Esophagus squamous epithelium (tissue), 5 donors: ENCODE results near the gene OVCA2. TPM values are rescaled to one million over a fixed set of nuclear protein-coding genes. Genes with fewer than 3 reads are reported as not detected.

Source experiments
- DNase-seq: peaks from one replicate; lab custom pipeline; 2025; lab: John Stamatoyannopoulos, UW
- H3K27ac ChIP-seq, 4 donors: fragments of 200-600 bp; sonication (generic); one replicate each; pipeline ENCODE4 v1.5.1; 2016 to 2019; ENCODE audit warnings: mild to moderate bottlenecking in 1 of 4
- H3K27me3 ChIP-seq, 4 donors: fragments of 200-600 bp; sonication (generic); 1 replicate in 3 of 4; 2 replicates in 1 of 4; pipeline versions ENCODE4 v1.5.1 to v1.6.0; 2017 to 2021; ENCODE audit warnings: antibody characterized with exemption in 1 of 4
- H3K36me3 ChIP-seq, 3 donors: fragments of 200-600 bp; sonication (generic); one replicate each; pipeline ENCODE4 v1.5.1; 2016 to 2019
- H3K4me1 ChIP-seq, 3 donors: fragments of 200-600 bp; sonication (generic); one replicate each; pipeline ENCODE4 v1.5.1; 2017 to 2019
- H3K4me3 ChIP-seq, 4 donors: fragments of 200-600 bp; sonication (generic); 1 replicate in 3 of 4; 2 replicates in 1 of 4; pipeline ENCODE4 v1.5.1; 2016 to 2019; ENCODE audit warnings: mild to moderate bottlenecking in 2 of 4, moderate library complexity in 1 of 4
- H3K9me3 ChIP-seq, 3 donors: fragments of 200-600 bp; sonication (generic); one replicate each; pipeline ENCODE4 v1.5.1; 2016 to 2019
- POLR2A ChIP-seq, 4 donors: fragments of 450-650 bp; IDR thresholded peaks; one replicate each; pipeline ENCODE4 v1.6.1; 2017; ENCODE audit warnings: antibody characterized with exemption in 4 of 4, mild to moderate bottlenecking in 4 of 4, moderate library complexity in 3 of 4
- WGBS, 2 donors: methylation state at CpG; one replicate each; pipeline ENCODE4 v1.1.5; 2018; 5-methylcytosine and 5-hydroxymethylcytosine counted together
- intact Hi-C: fragments of 100-400 bp; cut with DNase I; formaldehyde crosslinking; loops from one replicate; pipeline ENCODE4 v1.15.0; 2022
- total RNA-seq, 4 donors: library from RNA; depleted of rRNA; stranded (reverse); fragments of >200 nt; gene quantifications; one replicate each; pipeline ENCODE4 v1.1.0, GENCODE V29; 2016
- TF ChIP-seq, protein P1 (sequence below), 6 experiments: fragments of 450-650 bp in 4 of 6; fragments of 200-600 bp in 2 of 6; sonication (generic) in 2 of 6; IDR thresholded peaks; one replicate each; pipeline ENCODE4 v1.5.1; 2016 to 2019; ENCODE audit warnings: antibody characterized with exemption in 6 of 6, mild to moderate bottlenecking in 4 of 6, moderate library complexity in 4 of 6
- donor health status: DM: yes; HTN: yes; CAD: no.

The OVCA2 gene
- total RNA-seq, 4 donors from 2014 or later: 42.3 to 70.5 (median 53.2) TPM

DNA sequence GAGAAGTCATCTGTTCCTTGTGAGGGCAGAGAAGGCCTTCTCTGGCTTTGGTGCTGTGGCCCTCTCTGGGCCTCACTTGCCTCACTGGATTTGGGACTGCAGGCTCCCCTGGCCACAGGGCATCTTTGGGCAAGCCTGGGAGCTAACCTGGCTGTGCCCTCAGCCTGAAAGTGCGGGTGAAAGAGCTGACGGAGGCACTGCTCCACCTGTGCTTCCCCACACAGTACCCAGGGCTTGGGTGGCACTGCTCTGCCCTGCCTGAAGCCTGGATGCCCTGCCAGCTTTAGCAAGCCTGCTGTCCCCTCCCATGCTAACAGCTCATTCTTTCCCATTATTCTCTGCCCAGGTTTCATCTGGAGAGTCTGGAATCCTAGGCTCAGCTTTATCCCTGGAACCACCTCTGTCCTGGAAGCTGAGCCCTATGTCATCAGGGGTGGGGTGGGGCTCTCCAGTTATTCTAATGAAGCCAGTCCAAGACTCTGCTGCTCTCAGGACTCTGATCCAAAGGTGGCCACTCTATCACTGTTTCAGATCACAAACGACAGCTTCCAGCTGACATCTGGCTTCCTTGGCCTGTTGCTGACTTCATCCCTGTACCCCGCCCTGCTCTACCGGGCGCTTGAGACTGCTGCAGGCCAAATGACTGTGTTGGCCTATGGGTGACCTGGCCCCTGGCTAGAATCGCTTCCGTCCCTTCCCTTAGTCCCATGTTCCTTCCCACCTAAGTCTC is 42.4 kb downstream of the OVCA2 start:
- no peaks in the 10 kb centered on the region for H3K27me3 ChIP-seq
- intact Hi-C loops: no loop called here
- no peak for DNase-seq
- H3K36me3 ChIP-seq: peaks cover 6 to 58% (median 6%) of the 10 kb centered on the region in 3 donors
- H3K9me3 ChIP-seq: no peaks in the 10 kb centered on the region
- no peak for TF ChIP-seq POLR2A (IDR thresholded peaks at IDR 0.05)
- TF ChIP-seq, protein P1, sequence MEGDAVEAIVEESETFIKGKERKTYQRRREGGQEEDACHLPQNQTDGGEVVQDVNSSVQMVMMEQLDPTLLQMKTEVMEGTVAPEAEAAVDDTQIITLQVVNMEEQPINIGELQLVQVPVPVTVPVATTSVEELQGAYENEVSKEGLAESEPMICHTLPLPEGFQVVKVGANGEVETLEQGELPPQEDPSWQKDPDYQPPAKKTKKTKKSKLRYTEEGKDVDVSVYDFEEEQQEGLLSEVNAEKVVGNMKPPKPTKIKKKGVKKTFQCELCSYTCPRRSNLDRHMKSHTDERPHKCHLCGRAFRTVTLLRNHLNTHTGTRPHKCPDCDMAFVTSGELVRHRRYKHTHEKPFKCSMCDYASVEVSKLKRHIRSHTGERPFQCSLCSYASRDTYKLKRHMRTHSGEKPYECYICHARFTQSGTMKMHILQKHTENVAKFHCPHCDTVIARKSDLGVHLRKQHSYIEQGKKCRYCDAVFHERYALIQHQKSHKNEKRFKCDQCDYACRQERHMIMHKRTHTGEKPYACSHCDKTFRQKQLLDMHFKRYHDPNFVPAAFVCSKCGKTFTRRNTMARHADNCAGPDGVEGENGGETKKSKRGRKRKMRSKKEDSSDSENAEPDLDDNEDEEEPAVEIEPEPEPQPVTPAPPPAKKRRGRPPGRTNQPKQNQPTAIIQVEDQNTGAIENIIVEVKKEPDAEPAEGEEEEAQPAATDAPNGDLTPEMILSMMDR (IDR thresholded peaks at IDR 0.05): no peak
- 21 to 28% methylated on average over 6 of the region's 8 CpGs for WGBS, 2 donors
- H3K4me3 ChIP-seq: no peak overlapping the region
- peaks cover 46 to 70% (median 50%) of the 10 kb centered on the region in 3 donors for H3K4me1 ChIP-seq
- peak overlapping the region; percentile 84 to 95 (median 87) for H3K27ac ChIP-seq

DNA sequence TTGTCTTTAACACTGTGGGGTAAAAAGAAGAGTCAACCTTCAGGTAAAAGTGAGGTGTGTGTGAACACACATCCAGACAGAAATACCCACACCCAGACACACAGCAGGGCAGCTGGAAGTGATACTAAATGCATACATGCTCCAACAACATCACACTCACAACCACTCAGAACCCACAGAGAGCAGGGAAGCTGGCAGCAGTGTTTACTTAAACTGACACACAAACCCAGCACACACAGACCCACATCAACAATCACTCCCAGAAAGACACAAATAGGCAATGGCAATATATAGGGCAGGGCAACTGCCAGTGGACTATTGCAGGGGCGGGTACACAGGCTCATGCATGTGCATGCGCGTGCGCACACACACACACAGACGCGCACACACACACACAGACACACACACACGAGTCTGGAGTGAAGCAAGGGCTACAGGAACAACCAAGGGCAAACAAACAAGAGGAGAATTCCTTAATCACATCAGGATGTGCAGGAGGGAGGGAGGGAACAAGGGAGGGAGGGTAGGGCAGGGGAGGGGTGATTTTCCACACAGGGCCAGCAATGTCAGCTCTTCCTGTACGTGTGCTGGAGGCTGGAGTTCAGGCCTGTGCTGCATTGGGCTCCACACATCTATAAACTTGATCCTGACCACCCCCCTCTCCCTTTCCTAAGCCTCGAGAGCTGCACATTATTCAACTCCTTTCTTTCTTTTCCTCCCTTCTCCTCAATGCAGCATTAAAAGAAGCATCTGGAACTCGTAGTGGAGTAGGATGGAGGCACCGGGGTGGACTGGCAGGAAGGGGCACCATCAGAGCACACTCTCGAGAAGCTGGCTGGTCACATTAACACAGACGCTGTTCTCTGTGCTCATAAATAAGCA is 43.2 kb downstream of the OVCA2 start:
- peaks cover 49 to 78% (median 50%) of the 10 kb centered on the region in 3 donors for H3K4me1 ChIP-seq
- no peaks in the 10 kb centered on the region for H3K27me3 ChIP-seq
- peaks cover 6 to 50% (median 6%) of the 10 kb centered on the region in 3 donors for H3K36me3 ChIP-seq
- no peak overlapping the region for H3K4me3 ChIP-seq
- H3K27ac ChIP-seq: peak overlapping the region; percentile 84 to 95 (median 87)
- 51 to 52% methylated on average over 12 to 13 of the region's 13 CpGs for WGBS, 2 donors
- intact Hi-C loops: no loop called here
- no peak for DNase-seq
- TF ChIP-seq, protein P1 (IDR thresholded peaks at IDR 0.05): no peak
- peak in 1 of 4 donors; percentile 8 for TF ChIP-seq POLR2A (IDR thresholded peaks at IDR 0.05)
- H3K9me3 ChIP-seq: no peaks in the 10 kb centered on the region

DNA sequence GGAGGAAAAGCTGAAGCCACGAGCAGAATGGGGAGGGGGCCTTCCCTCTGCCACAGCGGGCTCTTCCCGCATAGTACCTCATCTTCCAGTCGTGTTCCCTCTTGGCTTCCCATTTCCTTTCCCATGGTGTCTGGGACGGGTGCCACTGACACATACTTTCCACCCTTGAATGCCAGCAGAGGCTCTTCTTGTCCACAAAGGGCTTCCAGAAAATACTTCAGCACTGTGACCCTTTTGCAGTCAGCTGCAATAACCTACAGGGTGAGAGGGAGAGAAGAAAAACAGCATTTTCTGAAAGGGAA is 43.8 kb downstream of the OVCA2 start:
- DNase-seq: no peak
- TF ChIP-seq POLR2A (IDR thresholded peaks at IDR 0.05): no peak
- no peak overlapping the region for H3K4me3 ChIP-seq
- 40 to 41% methylated on average over 2 to 5 of the region's 5 CpGs for WGBS, 2 donors
- peak overlapping the region; percentile 84 to 95 (median 87) for H3K27ac ChIP-seq
- H3K36me3 ChIP-seq: peaks cover 6 to 44% (median 6%) of the 10 kb centered on the region in 3 donors
- no peaks in the 10 kb centered on the region for H3K27me3 ChIP-seq
- intact Hi-C loops: no loop called here
- no peaks in the 10 kb centered on the region for H3K9me3 ChIP-seq
- H3K4me1 ChIP-seq: peaks cover 49 to 84% (median 55%) of the 10 kb centered on the region in 3 donors

DNA sequence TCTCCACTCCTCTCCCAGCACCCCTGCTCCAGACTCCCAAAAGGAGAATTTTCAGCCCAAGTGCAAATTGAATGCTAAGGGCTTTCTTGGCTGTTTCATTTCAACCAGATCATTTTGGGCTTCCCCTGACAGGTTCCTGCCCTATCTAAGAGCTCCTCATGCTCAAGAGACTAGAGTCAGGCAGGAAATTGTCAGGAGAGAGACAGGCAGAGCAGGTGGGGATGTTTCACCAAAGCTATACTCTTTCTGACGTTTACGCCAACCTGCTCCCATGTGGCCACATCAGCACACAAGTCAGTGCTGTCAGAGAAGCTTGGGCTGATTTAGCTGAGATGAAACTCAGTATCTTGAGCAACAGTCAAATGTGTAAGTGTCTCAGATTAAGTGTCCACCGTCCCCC is 44.5 kb downstream of the OVCA2 start:
- intact Hi-C loops: no loop called here
- peaks cover 49 to 91% (median 61%) of the 10 kb centered on the region in 3 donors for H3K4me1 ChIP-seq

DNA sequence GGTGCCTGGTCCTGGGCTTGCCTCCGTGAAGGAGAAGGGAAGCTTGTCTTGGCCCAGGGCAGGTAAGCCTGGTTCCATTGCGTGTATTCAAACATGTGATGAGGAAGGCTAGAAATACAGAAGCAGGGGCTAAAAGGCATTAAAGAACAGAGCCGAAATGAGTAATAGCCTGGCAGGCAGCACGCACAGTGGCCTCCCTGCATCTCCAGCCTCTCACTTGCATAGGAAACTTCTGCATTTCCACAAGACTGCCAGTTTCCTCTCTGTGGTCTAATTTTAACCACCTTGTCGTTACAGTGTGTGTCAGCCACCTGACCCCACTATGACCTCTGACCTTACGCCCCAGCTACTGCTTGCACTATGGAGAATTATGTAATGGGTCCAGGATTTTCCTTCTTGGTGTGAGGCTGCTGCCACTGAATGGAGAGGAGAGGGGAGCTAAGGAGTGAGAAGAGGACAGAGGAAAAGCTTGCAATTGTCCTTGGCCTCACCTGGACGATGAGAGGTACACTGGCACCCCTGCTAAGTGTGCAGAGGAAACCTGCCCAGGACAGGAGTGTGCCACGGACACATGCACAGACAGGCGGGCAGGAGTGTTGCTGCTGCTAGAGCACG is 45.9 kb downstream of the OVCA2 start:
- peak overlapping the region in 3 of 4 donors; percentile 84 to 90 (median 86) for H3K27ac ChIP-seq
- H3K27me3 ChIP-seq: no peaks in the 10 kb centered on the region
- H3K9me3 ChIP-seq: no peaks in the 10 kb centered on the region
- no peak overlapping the region for H3K4me3 ChIP-seq
- peaks cover 0 to 23% (median 0%) of the 10 kb centered on the region in 3 donors for H3K36me3 ChIP-seq
- 57 to 66% methylated on average over 8 of the region's 10 CpGs for WGBS, 2 donors
- intact Hi-C loops: no loop called here
- peaks cover 49 to 89% (median 62%) of the 10 kb centered on the region in 3 donors for H3K4me1 ChIP-seq
- TF ChIP-seq, protein P1 (IDR thresholded peaks at IDR 0.05): no peak
- TF ChIP-seq POLR2A (IDR thresholded peaks at IDR 0.05): no peak
- DNase-seq: no peak

More for the DNA sequence above, 44.5 kb downstream of the OVCA2 start:
- Histone ChIP-seq H3K27me3 (no peaks in the 10 kb centered on the region), H3K9me3 (no peaks in the 10 kb centered on the region), H3K4me3 (no peak overlapping the region), H3K36me3 (peaks cover 0 to 37% (median 2%) of the 10 kb centered on the region in 3 donors), H3K27ac (peak overlapping the region in 3 of 4 donors; percentile 84 to 95 (median 90))
- no peak for DNase-seq
- no peak for TF ChIP-seq POLR2A (IDR thresholded peaks at IDR 0.05)
- TF ChIP-seq, protein P1 (IDR thresholded peaks at IDR 0.05): no peak
- 83 to 86% methylated on average over 2 to 3 of the region's 3 CpGs for WGBS, 2 donors
